D721Med (cell line): ENCODE results near the gene TNIP3.

ENCODE experiments used
- DNase-seq: peaks from one replicate; pipeline ENCODE4 v3.0.0; 2011; ENCODE audit warnings: low spot score; ENCODE audit not compliant: insufficient read length
- FAIRE-seq: peaks from 2 replicates; lab custom pipeline; 2011; peaks lifted over from hg19 to GRCh38; lab: Jason Lieb, UNC
- TF ChIP-seq, protein P1 (sequence below): IDR thresholded peaks from 2 replicates; pipeline ENCODE4 v1.5.1; 2012; ENCODE audit warnings: mild to moderate bottlenecking, control low read depth; ENCODE audit not compliant: insufficient read depth; ENCODE audit errors: missing control alignments

Gene TNIP3

GRCh38 chr4:121088867-121089266 lies 75.3 kb downstream of the TNIP3 start:
- TF ChIP-seq, protein P1, sequence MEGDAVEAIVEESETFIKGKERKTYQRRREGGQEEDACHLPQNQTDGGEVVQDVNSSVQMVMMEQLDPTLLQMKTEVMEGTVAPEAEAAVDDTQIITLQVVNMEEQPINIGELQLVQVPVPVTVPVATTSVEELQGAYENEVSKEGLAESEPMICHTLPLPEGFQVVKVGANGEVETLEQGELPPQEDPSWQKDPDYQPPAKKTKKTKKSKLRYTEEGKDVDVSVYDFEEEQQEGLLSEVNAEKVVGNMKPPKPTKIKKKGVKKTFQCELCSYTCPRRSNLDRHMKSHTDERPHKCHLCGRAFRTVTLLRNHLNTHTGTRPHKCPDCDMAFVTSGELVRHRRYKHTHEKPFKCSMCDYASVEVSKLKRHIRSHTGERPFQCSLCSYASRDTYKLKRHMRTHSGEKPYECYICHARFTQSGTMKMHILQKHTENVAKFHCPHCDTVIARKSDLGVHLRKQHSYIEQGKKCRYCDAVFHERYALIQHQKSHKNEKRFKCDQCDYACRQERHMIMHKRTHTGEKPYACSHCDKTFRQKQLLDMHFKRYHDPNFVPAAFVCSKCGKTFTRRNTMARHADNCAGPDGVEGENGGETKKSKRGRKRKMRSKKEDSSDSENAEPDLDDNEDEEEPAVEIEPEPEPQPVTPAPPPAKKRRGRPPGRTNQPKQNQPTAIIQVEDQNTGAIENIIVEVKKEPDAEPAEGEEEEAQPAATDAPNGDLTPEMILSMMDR = no peak
- DNase-seq (no peak), FAIRE-seq (no peak)
